ENCODE results near the gene PIGK. TPM values are rescaled to one million over a fixed set of nuclear protein-coding genes. Genes with fewer than 3 reads are reported as not detected.

Gene PIGK
- total and polyA plus RNA-seq, 4 donors = 7.9 to 30.2 (median 17.9) TPM

GRCh38 chr1:77232829-77233228 is 13.6 kb upstream of the PIGK start:
- Histone ChIP-seq H3K27ac (ENCODE audit: low read depth in 1 of 2, low read length in 1 of 2) (no peak overlapping the region), H3K36me3 (ENCODE audit: control insufficient read depth in 4 of 4, insufficient read depth in 4 of 4, low read length in 4 of 4) (no peaks in the 10 kb centered on the region), H3K4me1 (ENCODE audit: control insufficient read depth in 5 of 5, insufficient read depth in 5 of 5, low read length in 5 of 5) (no peaks in the 10 kb centered on the region), H3K4me3 (no peak overlapping the region), H3K9ac (ENCODE audit: insufficient read depth in 1 of 2, low read length in 2 of 2) (no peak overlapping the region), H3K27me3 (ENCODE audit: control insufficient read depth in 3 of 3, insufficient read depth in 3 of 3, low read length in 2 of 3) (no peaks in the 10 kb centered on the region), H3K9me3 (ENCODE audit: control insufficient read depth in 4 of 4, insufficient read depth in 3 of 4, low read length in 3 of 4) (no peaks in the 10 kb centered on the region)
- DNase-seq (no peak), ATAC-seq (ENCODE audit: insufficient read depth, low FRiP score) (no peak)
- 100% methylated on average over 1 of the region's 1 CpG for WGBS, 2 donors
- TF ChIP-seq, protein P1, sequence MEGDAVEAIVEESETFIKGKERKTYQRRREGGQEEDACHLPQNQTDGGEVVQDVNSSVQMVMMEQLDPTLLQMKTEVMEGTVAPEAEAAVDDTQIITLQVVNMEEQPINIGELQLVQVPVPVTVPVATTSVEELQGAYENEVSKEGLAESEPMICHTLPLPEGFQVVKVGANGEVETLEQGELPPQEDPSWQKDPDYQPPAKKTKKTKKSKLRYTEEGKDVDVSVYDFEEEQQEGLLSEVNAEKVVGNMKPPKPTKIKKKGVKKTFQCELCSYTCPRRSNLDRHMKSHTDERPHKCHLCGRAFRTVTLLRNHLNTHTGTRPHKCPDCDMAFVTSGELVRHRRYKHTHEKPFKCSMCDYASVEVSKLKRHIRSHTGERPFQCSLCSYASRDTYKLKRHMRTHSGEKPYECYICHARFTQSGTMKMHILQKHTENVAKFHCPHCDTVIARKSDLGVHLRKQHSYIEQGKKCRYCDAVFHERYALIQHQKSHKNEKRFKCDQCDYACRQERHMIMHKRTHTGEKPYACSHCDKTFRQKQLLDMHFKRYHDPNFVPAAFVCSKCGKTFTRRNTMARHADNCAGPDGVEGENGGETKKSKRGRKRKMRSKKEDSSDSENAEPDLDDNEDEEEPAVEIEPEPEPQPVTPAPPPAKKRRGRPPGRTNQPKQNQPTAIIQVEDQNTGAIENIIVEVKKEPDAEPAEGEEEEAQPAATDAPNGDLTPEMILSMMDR (IDR thresholded peaks at IDR 0.05; ENCODE audit: control extremely low read depth, extremely low read depth) = no peak

DNA sequence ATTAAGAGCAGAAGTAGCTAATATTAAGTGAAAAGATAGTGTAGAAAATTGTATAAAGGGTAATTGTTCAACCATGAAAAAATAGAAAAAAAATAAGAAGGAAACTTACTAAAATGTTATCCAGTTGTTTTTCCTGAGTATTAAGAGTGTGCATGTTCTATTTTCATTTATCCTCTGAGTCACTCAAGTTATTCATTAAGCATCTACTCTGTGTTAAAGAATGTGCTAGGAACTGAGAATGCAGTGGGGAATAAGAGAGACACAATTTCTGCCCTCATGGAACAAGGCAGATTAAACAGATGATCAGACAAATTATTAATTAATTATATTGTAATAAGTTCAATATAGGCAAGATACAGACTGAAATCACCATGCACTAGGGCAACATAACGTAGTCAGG is 10.8 kb upstream of the PIGK start:
- TF ChIP-seq, protein P1 (IDR thresholded peaks at IDR 0.05; ENCODE audit: control extremely low read depth, extremely low read depth) = no peak
- no peak overlapping the region for H3K27ac ChIP-seq (ENCODE audit: low read depth in 1 of 2, low read length in 1 of 2)
- no peak overlapping the region for H3K4me3 ChIP-seq
- no peaks in the 10 kb centered on the region for H3K36me3 ChIP-seq (ENCODE audit: control insufficient read depth in 4 of 4, insufficient read depth in 4 of 4, low read length in 4 of 4)
- H3K27me3 ChIP-seq (ENCODE audit: control insufficient read depth in 3 of 3, insufficient read depth in 3 of 3, low read length in 2 of 3) = no peaks in the 10 kb centered on the region
- DNase-seq (no peak), ATAC-seq (ENCODE audit: insufficient read depth, low FRiP score) (no peak)
- no peaks in the 10 kb centered on the region for H3K9me3 ChIP-seq (ENCODE audit: control insufficient read depth in 4 of 4, insufficient read depth in 3 of 4, low read length in 3 of 4)
- no peaks in the 10 kb centered on the region for H3K4me1 ChIP-seq (ENCODE audit: control insufficient read depth in 5 of 5, insufficient read depth in 5 of 5, low read length in 5 of 5)
- 94 to 95% methylated on average over 1 of the region's 1 CpG for WGBS, 2 donors
- H3K9ac ChIP-seq (ENCODE audit: insufficient read depth in 1 of 2, low read length in 2 of 2) = no peak overlapping the region

GRCh38 chr1:77228836-77229235 is 9.6 kb upstream of the PIGK start:
- TF ChIP-seq, protein P1 (IDR thresholded peaks at IDR 0.05; ENCODE audit: control extremely low read depth, extremely low read depth) = no peak
- H3K27ac ChIP-seq (ENCODE audit: low read depth in 1 of 2, low read length in 1 of 2) = no peak overlapping the region
- H3K9me3 ChIP-seq (ENCODE audit: control insufficient read depth in 4 of 4, insufficient read depth in 3 of 4, low read length in 3 of 4) = no peaks in the 10 kb centered on the region
- H3K36me3 ChIP-seq (ENCODE audit: control insufficient read depth in 4 of 4, insufficient read depth in 4 of 4, low read length in 4 of 4) = no peaks in the 10 kb centered on the region
- no peak for ATAC-seq (ENCODE audit: insufficient read depth, low FRiP score)
- H3K4me3 ChIP-seq = no peak overlapping the region
- DNase-seq = no peak
- H3K27me3 ChIP-seq (ENCODE audit: control insufficient read depth in 3 of 3, insufficient read depth in 3 of 3, low read length in 2 of 3) = no peaks in the 10 kb centered on the region
- H3K9ac ChIP-seq (ENCODE audit: insufficient read depth in 1 of 2, low read length in 2 of 2) = no peak overlapping the region
- no peaks in the 10 kb centered on the region for H3K4me1 ChIP-seq (ENCODE audit: control insufficient read depth in 5 of 5, insufficient read depth in 5 of 5, low read length in 5 of 5)

- H3K27me3 ChIP-seq (ENCODE audit: control insufficient read depth in 3 of 3, insufficient read depth in 3 of 3, low read length in 2 of 3) = no peaks in the 10 kb centered on the region
- ATAC-seq (ENCODE audit: insufficient read depth, low FRiP score) (no peak), DNase-seq (no peak)
- H3K4me3 ChIP-seq = no peak overlapping the region
- WGBS, 2 donors = 25 to 39% methylated on average over 3 of the region's 3 CpGs
- TF ChIP-seq, protein P1 (IDR thresholded peaks at IDR 0.05; ENCODE audit: control extremely low read depth, extremely low read depth) = no peak
- H3K4me1 ChIP-seq (ENCODE audit: control insufficient read depth in 5 of 5, insufficient read depth in 5 of 5, low read length in 5 of 5) = no peaks in the 10 kb centered on the region
- H3K27ac ChIP-seq (ENCODE audit: low read depth in 1 of 2, low read length in 1 of 2) = no peak overlapping the region
- H3K9ac ChIP-seq (ENCODE audit: insufficient read depth in 1 of 2, low read length in 2 of 2) = no peak overlapping the region
- H3K36me3 ChIP-seq (ENCODE audit: control insufficient read depth in 4 of 4, insufficient read depth in 4 of 4, low read length in 4 of 4) = no peaks in the 10 kb centered on the region
- no peaks in the 10 kb centered on the region for H3K9me3 ChIP-seq (ENCODE audit: control insufficient read depth in 4 of 4, insufficient read depth in 3 of 4, low read length in 3 of 4)
Observed at GRCh38 chr1:77227381-77227780, 8.2 kb upstream of the PIGK start.

Data from lung (tissue), 12 donors.